Stomach (tissue), 9 donors: ENCODE data around the gene CBFB. TPM values are rescaled to one million over a fixed set of nuclear protein-coding genes. Genes with fewer than 3 reads are reported as not detected.

Experiments used
- DNase-seq, 2 donors: peaks; one replicate each; pipeline versions ENCODE4 v3.0.0 to v3.0.0-alpha.2; 2013 to 2019
- H3K27ac ChIP-seq, 5 donors: fragments of 200-600 bp in 4 of 5; sonication (generic) in 4 of 5; one replicate each; pipeline ENCODE4 v1.5.1; 2013 to 2019; ENCODE audit warnings: mild to moderate bottlenecking in 1 of 5, moderate library complexity in 1 of 5
- H3K27me3 ChIP-seq, 3 donors: fragments of 200-600 bp; sonication (generic); one replicate each; pipeline ENCODE4 v1.5.1; 2017 to 2019; ENCODE audit warnings: mixed run types in 1 of 3
- H3K36me3 ChIP-seq, 4 donors: fragments of 200-600 bp; sonication (generic); 1 replicate in 3 of 4; 2 replicates in 1 of 4; pipeline ENCODE4 v1.5.1; 2016 to 2019
- H3K4me1 ChIP-seq, 4 donors: fragments of 200-600 bp; sonication (generic); one replicate each; pipeline ENCODE4 v1.5.1; 2016 to 2019
- H3K4me3 ChIP-seq, 4 donors: fragments of 200-600 bp; sonication (generic) in 3 of 4; one replicate each; pipeline ENCODE4 v1.5.1; 2016 to 2019; ENCODE audit warnings: mild to moderate bottlenecking in 1 of 4
- H3K9me3 ChIP-seq, 4 donors: fragments of 200-600 bp; sonication (generic); one replicate each; pipeline ENCODE4 v1.5.1; 2016 to 2019
- EP300 ChIP-seq: sonication (generic); formaldehyde crosslinking; IDR thresholded peaks from one replicate; pipeline ENCODE4 v1.6.1; 2017; ENCODE audit warnings: antibody characterized with exemption
- POLR2A ChIP-seq, 4 donors: fragments of 450-650 bp; IDR thresholded peaks; one replicate each; pipeline ENCODE4 v1.6.1; 2016; ENCODE audit warnings: antibody characterized with exemption in 4 of 4, control low read depth in 2 of 4, mild to moderate bottlenecking in 1 of 4, moderate library complexity in 1 of 4
- POLR2AphosphoS5 ChIP-seq, 3 donors: sonication (generic); formaldehyde crosslinking; IDR thresholded peaks; one replicate each; pipeline ENCODE4 v1.6.1; 2016; ENCODE audit warnings: antibody characterized with exemption in 3 of 3
- WGBS, 5 donors: extraction: QIAGEN DNeasy Blood & Tissue Kit in 3 of 5; methylation state at CpG; one replicate each; pipeline versions ENCODE4 v1.1.5 to v1.1.7; 2013 to 2018; 5-methylcytosine and 5-hydroxymethylcytosine counted together
- intact Hi-C: fragments of 100-400 bp; cut with DNase I; formaldehyde crosslinking; loops from one replicate; pipeline ENCODE4 v1.15.1; 2023; ENCODE audit warnings: low total_unique reads
- polyA plus RNA-seq, 3 donors: library from polyadenylated mRNA; stranded (reverse); fragments of 200-250 nt; gene quantifications; one replicate each; pipeline ENCODE4 v1.2.3, GENCODE V29; 2013
- total RNA-seq, 5 donors: library from RNA; depleted of rRNA; stranded (reverse); fragments of >200 nt; gene quantifications; one replicate each; pipeline versions ENCODE4 v1.1.0 to v1.2.3, GENCODE V29; 2014 to 2016
- TF ChIP-seq, protein P1 (sequence below), 7 experiments: fragments of 450-650 bp in 4 of 7; fragments of 200-600 bp in 3 of 7; sonication (generic) in 3 of 7; IDR thresholded peaks; one replicate each; pipeline ENCODE4 v1.5.1; 2016 to 2019; ENCODE audit warnings: antibody characterized with exemption in 7 of 7, control low read depth in 2 of 7, mild to moderate bottlenecking in 1 of 7
- donor health status: healthy with polysubstance abuse.
- donor health status: Bipolar disorder and iron deficiency.
- donor health status: healthy.

Gene CBFB
- total and polyA plus RNA-seq, 8 donors, result 4.1 to 68.1 (median 17.6) TPM

DNA sequence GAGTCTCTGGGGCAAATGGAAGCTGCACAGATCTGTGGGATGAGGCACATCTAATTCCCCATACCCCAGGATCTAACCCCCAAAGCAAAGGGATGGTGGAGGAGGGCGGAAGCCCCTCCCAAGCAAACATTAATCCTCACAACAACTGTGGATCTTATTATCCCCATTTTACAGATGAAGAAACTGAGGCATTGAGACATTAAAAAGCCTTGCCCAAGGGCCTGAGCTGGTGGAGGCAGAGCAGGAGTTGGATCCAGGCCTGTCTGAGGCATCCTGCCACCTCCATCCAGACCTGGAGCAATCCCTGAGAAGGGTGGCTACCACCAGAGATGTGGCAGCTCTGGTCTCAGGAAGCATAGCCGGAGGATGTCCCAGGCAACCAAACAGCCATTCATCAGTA is 17.7 kb upstream of the CBFB start:
- intact Hi-C loops, result no loop called here
- peaks cover 0 to 35% (median 18%) of the 10 kb centered on the region in 3 donors for H3K27me3 ChIP-seq
- no peaks in the 10 kb centered on the region for H3K36me3 ChIP-seq
- H3K9me3 ChIP-seq, result no peaks in the 10 kb centered on the region
- H3K27ac ChIP-seq, result no peak overlapping the region
- no peak for DNase-seq
- WGBS, 5 donors, result 80 to 97% (median 86%) methylated on average over 1 to 2 of the region's 2 CpGs
- no peak for TF ChIP-seq EP300
- peaks cover 16 to 21% (median 17%) of the 10 kb centered on the region in 4 donors for H3K4me1 ChIP-seq
- no peak overlapping the region for H3K4me3 ChIP-seq

DNA sequence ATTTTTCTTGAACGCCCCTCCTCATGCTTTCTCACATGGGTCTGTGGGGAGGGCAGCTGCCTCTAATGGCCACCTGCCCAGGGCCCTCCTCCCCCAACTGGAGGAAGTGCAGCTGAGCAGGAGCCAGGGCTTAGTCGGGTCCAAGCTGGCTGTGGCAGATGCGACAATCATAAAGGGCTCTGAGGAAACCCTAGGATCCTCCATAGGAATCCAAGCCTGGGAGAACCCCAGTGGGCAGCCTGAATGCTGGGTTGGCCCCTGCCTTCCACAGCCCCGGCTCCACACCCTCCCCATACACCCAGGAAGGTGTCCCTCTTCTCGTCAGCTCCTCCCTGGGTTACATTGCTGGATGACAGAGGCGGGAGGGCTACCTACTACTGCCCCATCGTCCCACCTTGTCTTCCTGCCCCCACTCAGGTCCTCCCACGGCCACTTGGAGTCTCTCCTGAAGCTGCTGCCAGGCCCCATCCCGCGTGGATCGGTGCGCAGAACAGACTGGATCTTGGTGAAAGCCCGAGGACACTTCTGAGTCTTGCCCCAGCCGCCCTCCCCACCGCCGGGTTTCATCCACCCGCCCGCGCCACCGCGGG is 15.6 kb upstream of the CBFB start:
- TF ChIP-seq, protein P1, sequence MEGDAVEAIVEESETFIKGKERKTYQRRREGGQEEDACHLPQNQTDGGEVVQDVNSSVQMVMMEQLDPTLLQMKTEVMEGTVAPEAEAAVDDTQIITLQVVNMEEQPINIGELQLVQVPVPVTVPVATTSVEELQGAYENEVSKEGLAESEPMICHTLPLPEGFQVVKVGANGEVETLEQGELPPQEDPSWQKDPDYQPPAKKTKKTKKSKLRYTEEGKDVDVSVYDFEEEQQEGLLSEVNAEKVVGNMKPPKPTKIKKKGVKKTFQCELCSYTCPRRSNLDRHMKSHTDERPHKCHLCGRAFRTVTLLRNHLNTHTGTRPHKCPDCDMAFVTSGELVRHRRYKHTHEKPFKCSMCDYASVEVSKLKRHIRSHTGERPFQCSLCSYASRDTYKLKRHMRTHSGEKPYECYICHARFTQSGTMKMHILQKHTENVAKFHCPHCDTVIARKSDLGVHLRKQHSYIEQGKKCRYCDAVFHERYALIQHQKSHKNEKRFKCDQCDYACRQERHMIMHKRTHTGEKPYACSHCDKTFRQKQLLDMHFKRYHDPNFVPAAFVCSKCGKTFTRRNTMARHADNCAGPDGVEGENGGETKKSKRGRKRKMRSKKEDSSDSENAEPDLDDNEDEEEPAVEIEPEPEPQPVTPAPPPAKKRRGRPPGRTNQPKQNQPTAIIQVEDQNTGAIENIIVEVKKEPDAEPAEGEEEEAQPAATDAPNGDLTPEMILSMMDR (IDR thresholded peaks at IDR 0.05), result no peak
- TF ChIP-seq EP300 (no peak), POLR2AphosphoS5 (IDR thresholded peaks at IDR 0.05) (no peak), POLR2A (IDR thresholded peaks at IDR 0.05) (no peak)
- Histone ChIP-seq H3K36me3 (no peaks in the 10 kb centered on the region), H3K27me3 (peaks cover 0 to 35% (median 18%) of the 10 kb centered on the region in 3 donors), H3K4me3 (peak overlapping the region; percentile 53 to 64 (median 56)), H3K9me3 (no peaks in the 10 kb centered on the region), H3K4me1 (peaks cover 16 to 21% (median 17%) of the 10 kb centered on the region in 4 donors), H3K27ac (peak overlapping the region in 3 of 5 donors; percentile 52 to 78 (median 52))
- intact Hi-C loops, result no loop called here
- peak in 1 of 2 donors; percentile 55 for DNase-seq
- 7 to 17% (median 9%) methylated on average over 11 to 21 of the region's 21 CpGs for WGBS, 5 donors

GRCh38 chr16:67013823-67014633 is 14.9 kb upstream of the CBFB start:
- Histone ChIP-seq H3K4me3 (peak overlapping the region; percentile 53 to 64 (median 56)), H3K27me3 (peaks cover 0 to 35% (median 18%) of the 10 kb centered on the region in 3 donors), H3K27ac (peak overlapping the region in 4 of 5 donors; percentile 10 to 78 (median 52)), H3K4me1 (peaks cover 16 to 21% (median 17%) of the 10 kb centered on the region in 4 donors), H3K36me3 (no peaks in the 10 kb centered on the region), H3K9me3 (no peaks in the 10 kb centered on the region)
- no peak for TF ChIP-seq POLR2A (IDR thresholded peaks at IDR 0.05)
- peak in 1 of 3 donors; percentile 28 for TF ChIP-seq POLR2AphosphoS5 (IDR thresholded peaks at IDR 0.05)
- TF ChIP-seq, protein P1 (IDR thresholded peaks at IDR 0.05), result peak in 2 of 7 experiments; percentile 12 to 31
- no peak for TF ChIP-seq EP300
- peak; percentile 68 to 94 for DNase-seq
- intact Hi-C loops, result no loop called here
- WGBS, 5 donors, result 1 to 4% (median 3%) methylated on average over 5 to 70 of the region's 70 CpGs

GRCh38 chr16:67014634-67015312 is 14.2 kb upstream of the CBFB start:
- Histone ChIP-seq H3K27ac (peak overlapping the region in 3 of 5 donors; percentile 52 to 78 (median 52)), H3K9me3 (no peaks in the 10 kb centered on the region), H3K27me3 (peaks cover 0 to 35% (median 18%) of the 10 kb centered on the region in 3 donors), H3K36me3 (no peaks in the 10 kb centered on the region), H3K4me1 (peaks cover 16 to 21% (median 17%) of the 10 kb centered on the region in 4 donors), H3K4me3 (peak overlapping the region in 3 of 4 donors; percentile 53 to 64 (median 55))
- WGBS, 5 donors, result 53 to 72% (median 57%) methylated on average over 6 of the region's 6 CpGs
- peak in 1 of 2 donors; percentile 23 for DNase-seq
- TF ChIP-seq POLR2A (IDR thresholded peaks at IDR 0.05) (no peak), EP300 (no peak), POLR2AphosphoS5 (IDR thresholded peaks at IDR 0.05) (no peak)
- TF ChIP-seq, protein P1 (IDR thresholded peaks at IDR 0.05), result no peak
- intact Hi-C loops, result no loop called here
